ENCODE data around the gene MSMP. TPM values are rescaled to one million over a fixed set of nuclear protein-coding genes. Genes with fewer than 3 reads are reported as not detected.

The MSMP gene
- total and polyA plus RNA-seq, 9 of the 15 experiments (the other 6 are each of a cell fraction or from before 2014, with no cell fraction given): 0.60 TPM; not detected in 8

GRCh38 chr9:35728041-35728971 is 25.8 kb downstream of the MSMP start (continued):
- TF ChIP-seq ZBTB40 (IDR thresholded peaks at IDR 0.05): no peak
- no peak for TF ChIP-seq ZBTB40 (CRISPR knock-in tag; IDR thresholded peaks at IDR 0.05)
- TF ChIP-seq SMAD3 (CRISPR knock-in tag; conservative IDR thresholded peaks at IDR 0.05): no peak
- no peak for TF ChIP-seq RFX7 (CRISPR knock-in tag; IDR thresholded peaks at IDR 0.05)
- TF ChIP-seq E2F6 (IDR thresholded peaks at IDR 0.05; ENCODE audit: borderline replicate concordance in 1 of 2, extremely low read depth in 1 of 2, insufficient read depth in 1 of 2, insufficient read length in 1 of 2, low read depth in 1 of 2, low read length in 1 of 2, poor library complexity in 1 of 2, severe bottlenecking in 1 of 2): no peak
- TF ChIP-seq ZNF253 (CRISPR knock-in tag; conservative IDR thresholded peaks at IDR 0.05): no peak
- TF ChIP-seq GATAD2B (IDR thresholded peaks at IDR 0.05; ENCODE audit: borderline replicate concordance): peak; percentile 55; the same call in 1 of the 2 replicates
- TF ChIP-seq ETV5 (CRISPR knock-in tag; IDR thresholded peaks at IDR 0.05; ENCODE audit: low read depth): peak; percentile 73
- peak; percentile 78 for TF ChIP-seq POLR2H (tag; IDR thresholded peaks at IDR 0.05; ENCODE audit: low read depth)
- no peak for TF ChIP-seq XRCC4 (IDR thresholded peaks at IDR 0.05; ENCODE audit: extremely low read depth, insufficient read depth, insufficient read length)
- TF ChIP-seq ZZZ3 (IDR thresholded peaks at IDR 0.05): no peak; the same call in 1 of the 2 replicates
- TF ChIP-seq DPF2 (IDR thresholded peaks at IDR 0.05): peak; percentile 97
- no peak for TF ChIP-seq ZBTB5 (IDR thresholded peaks at IDR 0.05)

Measured in K562 (cell line).